ENCODE measurements around the gene CDK3.

The CDK3 gene

DNA sequence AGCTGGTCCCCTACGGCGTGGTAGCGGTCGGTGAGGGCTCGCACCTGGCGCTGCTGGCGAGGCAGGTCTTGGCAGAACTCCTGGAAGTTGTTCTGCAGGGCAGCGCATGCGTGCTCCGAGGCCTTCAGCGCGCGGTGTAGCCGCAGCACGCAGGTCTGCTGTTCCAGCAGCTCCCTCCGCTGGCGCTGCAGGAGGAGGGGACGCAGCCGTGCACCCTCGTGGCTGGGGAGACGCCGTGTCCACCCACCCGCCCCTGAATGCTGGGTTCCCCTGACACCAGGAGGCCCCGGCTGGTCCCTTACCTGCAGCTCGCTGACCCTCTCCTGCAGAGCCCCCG lies 14.2 kb downstream of the CDK3 start:
- TF ChIP-seq, protein P1, sequence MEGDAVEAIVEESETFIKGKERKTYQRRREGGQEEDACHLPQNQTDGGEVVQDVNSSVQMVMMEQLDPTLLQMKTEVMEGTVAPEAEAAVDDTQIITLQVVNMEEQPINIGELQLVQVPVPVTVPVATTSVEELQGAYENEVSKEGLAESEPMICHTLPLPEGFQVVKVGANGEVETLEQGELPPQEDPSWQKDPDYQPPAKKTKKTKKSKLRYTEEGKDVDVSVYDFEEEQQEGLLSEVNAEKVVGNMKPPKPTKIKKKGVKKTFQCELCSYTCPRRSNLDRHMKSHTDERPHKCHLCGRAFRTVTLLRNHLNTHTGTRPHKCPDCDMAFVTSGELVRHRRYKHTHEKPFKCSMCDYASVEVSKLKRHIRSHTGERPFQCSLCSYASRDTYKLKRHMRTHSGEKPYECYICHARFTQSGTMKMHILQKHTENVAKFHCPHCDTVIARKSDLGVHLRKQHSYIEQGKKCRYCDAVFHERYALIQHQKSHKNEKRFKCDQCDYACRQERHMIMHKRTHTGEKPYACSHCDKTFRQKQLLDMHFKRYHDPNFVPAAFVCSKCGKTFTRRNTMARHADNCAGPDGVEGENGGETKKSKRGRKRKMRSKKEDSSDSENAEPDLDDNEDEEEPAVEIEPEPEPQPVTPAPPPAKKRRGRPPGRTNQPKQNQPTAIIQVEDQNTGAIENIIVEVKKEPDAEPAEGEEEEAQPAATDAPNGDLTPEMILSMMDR (IDR thresholded peaks at IDR 0.05; ENCODE audit: low read depth, low read length, missing control alignments): no peak
- no peaks in the 10 kb centered on the region for H3K36me3 ChIP-seq (replicated peaks)
- H3K27ac ChIP-seq: no peak overlapping the region
- H3K4me3 ChIP-seq (ENCODE audit: low read depth, low read length): no peak overlapping the region
- in situ Hi-C loops (cut with HindIII; ENCODE audit: low pct_ligation_motif_present, low sequenced_read_pairs): no loop called here
- no peaks in the 10 kb centered on the region for H3K27me3 ChIP-seq (replicated peaks)
- no peak for DNase-seq

DNA sequence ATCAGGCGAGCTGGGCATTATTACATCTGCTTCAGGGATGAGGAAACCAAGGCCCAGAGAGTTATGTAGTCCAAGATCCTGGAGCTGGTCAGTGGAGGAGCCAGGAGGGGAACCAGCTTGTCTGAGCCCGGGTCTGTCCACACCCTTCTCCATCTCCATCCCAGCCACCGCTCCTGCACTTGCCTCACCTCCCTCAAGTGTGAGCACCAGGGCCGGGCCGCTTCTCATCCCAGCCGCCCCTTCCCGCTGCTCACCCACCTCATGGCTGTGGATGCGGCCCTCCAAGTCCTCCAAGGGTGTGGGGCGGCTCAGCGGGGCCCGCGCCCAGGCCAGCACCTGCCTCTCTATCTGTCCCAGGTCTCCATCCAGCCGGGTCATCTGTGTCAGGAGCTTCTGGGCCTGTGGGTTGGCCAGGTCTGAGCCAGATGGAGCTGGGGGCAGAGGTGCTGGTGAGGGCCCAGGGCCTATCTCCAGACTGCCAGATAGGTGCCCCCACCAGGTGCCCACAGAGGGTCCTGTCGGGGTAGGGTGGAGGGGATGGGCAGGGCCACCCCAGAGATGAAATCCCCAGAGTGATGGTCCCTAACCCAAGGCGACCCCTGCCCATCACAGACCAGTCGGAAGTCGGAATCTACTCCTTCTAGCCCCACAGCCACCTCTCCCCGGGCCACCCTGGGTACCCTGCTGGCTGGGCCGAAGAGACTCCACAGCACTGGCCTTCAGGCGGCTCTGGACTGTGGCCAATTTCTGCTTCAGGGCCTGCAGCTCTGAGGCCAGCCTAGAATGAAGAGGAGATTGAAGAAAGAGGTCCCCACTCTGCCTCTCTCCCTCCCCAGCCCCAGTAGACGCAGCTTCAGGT lies 17.1 kb downstream of the CDK3 start:
- in situ Hi-C loops (cut with HindIII; ENCODE audit: low pct_ligation_motif_present, low sequenced_read_pairs): no loop called here
- H3K36me3 ChIP-seq (replicated peaks): no peaks in the 10 kb centered on the region

GRCh38 chr17:76018340-76018680 lies 17.7 kb downstream of the CDK3 start:
- H3K4me3 ChIP-seq (ENCODE audit: low read depth, low read length): no peak overlapping the region

More for the DNA sequence above, 17.1 kb downstream of the CDK3 start:
- H3K27ac ChIP-seq: no peak overlapping the region
- DNase-seq: no peak
- TF ChIP-seq, protein P1 (IDR thresholded peaks at IDR 0.05; ENCODE audit: low read depth, low read length, missing control alignments): no peak
- no peak overlapping the region for H3K4me3 ChIP-seq (ENCODE audit: low read depth, low read length)
- H3K27me3 ChIP-seq (replicated peaks): no peaks in the 10 kb centered on the region

GRCh38 chr17:76018801-76019200 lies 18.1 kb downstream of the CDK3 start:
- no peaks in the 10 kb centered on the region for H3K36me3 ChIP-seq (replicated peaks)
- no peak overlapping the region for H3K27ac ChIP-seq
- in situ Hi-C loops (cut with HindIII; ENCODE audit: low pct_ligation_motif_present, low sequenced_read_pairs): no loop called here
- no peaks in the 10 kb centered on the region for H3K27me3 ChIP-seq (replicated peaks)
- H3K4me3 ChIP-seq (ENCODE audit: low read depth, low read length): no peak overlapping the region
- TF ChIP-seq, protein P1 (IDR thresholded peaks at IDR 0.05; ENCODE audit: low read depth, low read length, missing control alignments): no peak
- DNase-seq: no peak

More at GRCh38 chr17:76018340-76018680, 17.7 kb downstream of the CDK3 start:
- Histone ChIP-seq H3K27me3 (replicated peaks) (no peaks in the 10 kb centered on the region), H3K27ac (no peak overlapping the region), H3K36me3 (replicated peaks) (no peaks in the 10 kb centered on the region)
- TF ChIP-seq, protein P1 (IDR thresholded peaks at IDR 0.05; ENCODE audit: low read depth, low read length, missing control alignments): no peak
- in situ Hi-C loops (cut with HindIII; ENCODE audit: low pct_ligation_motif_present, low sequenced_read_pairs): no loop called here
- DNase-seq: no peak

- in situ Hi-C loops (cut with HindIII; ENCODE audit: low pct_ligation_motif_present, low sequenced_read_pairs): no loop called here
Observed at GRCh38 chr17:76019833-76020467, 19.3 kb downstream of the CDK3 start.

More at GRCh38 chr17:76019833-76020467, 19.3 kb downstream of the CDK3 start:
- no peak for DNase-seq
- H3K36me3 ChIP-seq (replicated peaks): no peaks in the 10 kb centered on the region
- no peak overlapping the region for H3K27ac ChIP-seq
- H3K4me3 ChIP-seq (ENCODE audit: low read depth, low read length): no peak overlapping the region
- TF ChIP-seq, protein P1 (IDR thresholded peaks at IDR 0.05; ENCODE audit: low read depth, low read length, missing control alignments): no peak
- H3K27me3 ChIP-seq (replicated peaks): no peaks in the 10 kb centered on the region
